ENCODE measurements around the gene COL4A1.
"Not testable (repeated sequence)": the region's sequence is repeated elsewhere in the genome, so short reads cannot be mapped to it uniquely, and the experiment has no call there.

Gene COL4A1

GRCh38 chr13:110323172-110323891 lies 16.4 kb upstream of the COL4A1 start:
- no peak for DNase-seq

- DNase-seq, result no peak
Measured at GRCh38 chr13:110322828-110323171, 15.8 kb upstream of the COL4A1 start.

- DNase-seq, result no peak
Measured at GRCh38 chr13:110322126-110322827, 15.3 kb upstream of the COL4A1 start.

GRCh38 chr13:110321573-110321972 lies 14.6 kb upstream of the COL4A1 start:
- DNase-seq, result not testable (repeated sequence)

GRCh38 chr13:110320645-110321044 lies 13.7 kb upstream of the COL4A1 start:
- DNase-seq, result no peak

- DNase-seq, result no peak
Measured at GRCh38 chr13:110319774-110320509, 13.0 kb upstream of the COL4A1 start.

GRCh38 chr13:110319397-110319773 lies 12.4 kb upstream of the COL4A1 start:
- no peak for DNase-seq

GRCh38 chr13:110318920-110319319 lies 12.0 kb upstream of the COL4A1 start:
- DNase-seq, result no peak

- DNase-seq, result no peak
Measured at GRCh38 chr13:110317496-110318195, 10.7 kb upstream of the COL4A1 start.

- DNase-seq, result no peak
Measured at GRCh38 chr13:110317093-110317492, 10.1 kb upstream of the COL4A1 start.

- DNase-seq, result no peak
Measured at GRCh38 chr13:110316196-110316595, 9.2 kb upstream of the COL4A1 start.

- DNase-seq, result no peak
Measured at GRCh38 chr13:110314516-110315245, 7.7 kb upstream of the COL4A1 start.

GRCh38 chr13:110313733-110314132 lies 6.8 kb upstream of the COL4A1 start:
- not testable (repeated sequence) for DNase-seq

- DNase-seq, result not testable (repeated sequence)
Measured at GRCh38 chr13:110313261-110313660, 6.3 kb upstream of the COL4A1 start.

GRCh38 chr13:110312339-110313031 lies 5.5 kb upstream of the COL4A1 start:
- DNase-seq, result no peak

- DNase-seq, result no peak
Measured at GRCh38 chr13:110311443-110312338, 4.7 kb upstream of the COL4A1 start.

- DNase-seq, result no peak
Measured at GRCh38 chr13:110310541-110311442, 3.8 kb upstream of the COL4A1 start.

GRCh38 chr13:110309661-110310524 lies 2.9 kb upstream of the COL4A1 start:
- no peak for DNase-seq
